Effector CD4-positive, alpha-beta T cell (primary cell): ENCODE data around the gene BRMS1.
"Not testable (repeated sequence)": the region's sequence is repeated elsewhere in the genome, so short reads cannot be mapped to it uniquely, and the experiment has no call there.

Source experiments
- DNase-seq: peaks from one replicate; pipeline ENCODE4 v3.0.0-alpha.2; 2020
- total RNA-seq: gene quantifications from one replicate; lab custom pipeline; 2026; lab: John Stamatoyannopoulos, UW

BRMS1 gene, protein sequence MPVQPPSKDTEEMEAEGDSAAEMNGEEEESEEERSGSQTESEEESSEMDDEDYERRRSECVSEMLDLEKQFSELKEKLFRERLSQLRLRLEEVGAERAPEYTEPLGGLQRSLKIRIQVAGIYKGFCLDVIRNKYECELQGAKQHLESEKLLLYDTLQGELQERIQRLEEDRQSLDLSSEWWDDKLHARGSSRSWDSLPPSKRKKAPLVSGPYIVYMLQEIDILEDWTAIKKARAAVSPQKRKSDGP
- 57.8 reads per million, percentile 71 among the genes with 10 or more reads in this experiment for total RNA-seq

DNA sequence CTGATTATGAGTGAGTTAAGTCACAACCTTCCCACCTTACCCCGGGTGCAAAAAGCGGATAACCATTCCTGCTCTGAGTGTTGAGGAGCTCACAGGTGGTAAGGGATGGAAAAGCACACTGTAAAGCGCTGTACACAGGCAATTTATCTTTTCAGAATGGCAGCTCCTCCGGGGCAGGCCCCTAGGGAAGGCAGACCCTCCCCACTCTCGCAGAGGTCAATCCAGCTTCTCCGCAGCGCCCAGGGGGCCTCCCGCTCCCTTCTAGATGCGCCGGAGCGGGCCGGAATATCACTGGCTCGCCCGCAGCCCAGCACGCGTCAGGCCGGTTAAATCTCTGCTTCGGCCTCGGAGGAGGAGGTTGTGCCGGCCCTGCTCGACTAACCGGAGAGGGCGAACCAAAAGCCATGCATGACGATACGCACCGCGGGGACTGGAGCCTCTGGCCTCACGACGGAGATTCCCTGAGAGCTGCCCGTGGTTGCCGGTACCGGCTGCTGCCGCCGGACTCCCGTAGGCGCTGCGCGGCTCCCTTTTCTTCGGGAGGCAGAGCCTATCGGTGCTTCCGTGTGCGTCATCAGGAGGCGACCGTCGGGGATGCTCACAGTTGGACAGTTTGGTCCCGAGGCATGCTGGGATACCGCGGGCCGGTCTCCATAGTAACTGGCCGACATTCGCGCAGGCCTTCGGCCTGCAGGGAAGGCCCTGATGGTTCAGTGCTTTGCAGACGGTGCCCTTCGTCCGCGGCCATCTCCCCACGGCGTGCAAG is at the start of gene BRMS1:
Gene BRMS1, minus strand, starts transcription at position 555 of the 766 bp plus-strand sequence. CDS start 2,870 bp downstream, outside the sequence.
- peak; percentile 99 for DNase-seq

DNA sequence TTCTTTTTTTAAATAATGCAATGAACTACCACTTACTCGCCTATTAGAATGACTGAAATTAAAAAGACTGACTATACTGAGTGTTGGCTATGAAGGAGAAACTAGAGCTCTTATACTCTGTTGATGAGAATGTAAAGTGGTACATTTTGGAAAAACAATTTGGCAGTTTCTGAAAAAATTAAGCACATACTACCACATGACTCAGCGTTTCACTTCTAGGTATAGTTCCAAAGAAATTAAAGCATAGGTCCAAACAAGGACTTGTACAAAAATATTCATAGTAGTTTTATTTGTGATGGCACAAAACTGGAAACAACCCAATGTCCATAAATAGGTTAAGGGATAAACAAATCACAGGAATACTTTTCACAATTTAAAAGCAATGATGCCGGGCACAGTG is 49.0 kb upstream of the BRMS1 start:
- DNase-seq = no peak

DNA sequence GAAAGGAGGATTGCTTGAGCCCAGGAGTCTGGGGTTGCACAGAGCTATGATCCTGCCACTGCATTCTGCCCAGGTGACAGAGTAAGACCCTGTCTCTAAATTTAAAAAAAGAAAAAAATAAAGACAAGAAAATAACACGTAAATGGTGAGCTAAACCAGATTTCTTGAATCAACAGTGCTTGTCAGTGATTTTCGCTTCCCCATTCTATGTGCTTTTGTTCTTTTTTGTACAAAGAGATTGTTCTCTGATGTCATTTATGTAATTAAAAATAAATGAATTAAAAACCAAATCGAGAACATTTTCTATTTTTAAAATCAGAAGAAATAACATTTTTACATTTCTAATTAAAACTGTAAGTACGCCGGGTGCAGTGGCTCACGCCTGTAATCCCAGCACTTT is 46.4 kb upstream of the BRMS1 start:
- DNase-seq = no peak

DNA sequence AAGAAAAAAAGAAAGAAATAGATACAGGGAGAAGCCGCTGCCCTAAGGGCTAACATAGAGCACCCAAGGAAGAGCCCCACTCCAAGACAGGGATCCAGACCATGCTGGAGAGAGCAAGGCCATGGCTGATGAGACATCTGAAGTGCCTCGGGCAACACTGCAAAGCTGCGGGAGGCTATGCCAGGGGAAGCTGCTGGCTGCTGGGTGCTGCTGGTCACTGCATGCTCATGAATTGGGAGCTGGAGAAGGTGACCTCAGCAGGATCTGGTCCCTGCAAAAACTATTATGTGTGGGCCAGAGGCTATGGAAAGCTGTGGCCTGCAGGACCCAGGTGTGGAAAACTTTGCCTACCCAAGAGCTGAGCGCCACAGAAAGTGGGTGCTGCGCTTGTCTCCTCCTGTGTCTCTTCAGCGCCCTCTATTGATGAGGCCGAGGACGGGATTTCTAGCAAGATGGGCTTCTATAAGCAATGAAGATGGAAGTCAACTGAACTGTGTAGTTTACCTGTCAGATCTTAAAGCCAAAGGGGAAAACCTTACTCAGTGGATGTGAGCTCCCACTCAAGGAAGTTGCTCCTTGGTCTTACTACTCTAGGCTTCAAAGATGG is 44.0 kb upstream of the BRMS1 start:
- DNase-seq = peak; percentile 62

DNA sequence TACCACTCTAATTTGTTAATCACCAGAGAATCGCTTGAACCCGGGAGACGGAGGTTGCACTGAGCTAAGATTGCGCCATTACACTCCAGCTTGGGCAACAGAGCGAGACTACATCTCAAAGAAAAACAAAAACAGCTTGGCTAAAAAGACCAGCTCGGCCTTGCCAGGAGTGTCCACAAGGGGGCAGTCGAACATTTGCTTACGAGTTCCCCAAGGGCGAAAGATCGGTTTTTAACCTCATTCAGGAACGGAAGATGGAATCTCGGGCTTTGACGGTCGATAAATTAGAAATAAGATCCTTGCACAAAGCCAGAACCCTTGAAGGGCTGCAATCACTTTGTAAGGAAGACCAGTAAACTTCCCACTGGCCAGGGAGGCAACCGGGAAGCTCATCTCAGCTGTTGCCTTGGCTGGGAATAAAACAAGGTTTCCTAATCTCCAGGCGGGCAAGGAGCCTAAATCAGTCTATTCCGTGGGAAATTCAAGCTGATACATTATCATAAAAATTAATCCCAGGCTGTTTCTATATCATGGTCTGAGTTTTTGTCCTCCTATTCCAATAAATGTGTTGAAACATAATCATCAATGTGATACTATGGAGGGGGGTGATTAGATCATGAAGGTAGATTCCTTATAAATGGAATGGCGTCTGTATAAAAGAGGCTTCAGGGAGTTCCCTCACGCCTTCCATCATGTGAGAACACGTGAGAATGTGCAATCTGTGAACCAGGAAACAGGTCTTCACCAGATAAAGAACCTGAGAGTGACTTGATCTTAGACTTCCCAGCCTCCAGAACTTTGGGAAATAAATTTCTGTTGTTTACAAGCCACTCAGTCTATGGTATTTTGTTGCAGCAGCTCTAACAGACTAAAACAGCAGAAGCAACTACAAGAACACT is 41.5 kb upstream of the BRMS1 start:
- peak; percentile 79 for DNase-seq

DNA sequence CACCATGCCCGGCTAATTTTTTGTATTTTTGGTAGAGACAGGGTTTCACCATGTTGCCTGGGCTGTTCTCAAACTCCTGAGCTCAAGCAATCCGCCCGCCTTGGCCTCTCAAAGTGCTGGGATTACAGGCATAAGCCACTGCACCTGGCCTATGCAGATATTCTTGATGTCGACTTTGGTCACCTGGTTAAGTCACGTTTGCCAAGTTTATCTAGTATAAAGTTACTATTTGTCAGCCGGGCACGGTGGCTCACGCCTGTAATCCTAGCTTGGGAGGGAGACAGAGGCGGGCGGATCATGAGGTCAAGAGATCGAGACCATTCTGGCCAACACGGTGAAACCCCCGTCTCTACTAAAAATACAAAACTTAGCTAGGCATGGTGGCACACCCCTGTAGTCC is 39.4 kb upstream of the BRMS1 start:
- not testable (repeated sequence) for DNase-seq

DNA sequence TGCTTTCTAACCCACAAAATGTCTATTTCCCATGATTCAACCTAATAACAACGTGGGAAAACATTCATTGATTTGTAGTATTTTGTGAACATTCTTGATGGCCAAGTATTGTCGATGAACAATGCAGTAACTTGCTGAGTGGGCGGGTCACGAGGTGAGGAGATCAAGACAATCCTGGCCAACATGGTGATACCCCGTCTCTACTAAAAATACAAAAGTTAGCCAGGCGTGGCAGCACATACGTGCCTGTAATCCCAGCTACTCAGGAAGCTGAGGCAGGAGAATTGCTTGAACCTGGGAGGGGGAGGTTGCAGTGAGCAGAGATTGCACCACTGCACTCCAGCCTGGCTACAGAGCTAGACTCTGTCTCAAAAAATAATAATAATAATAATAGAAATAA is 35.4 kb upstream of the BRMS1 start:
- DNase-seq = not testable (repeated sequence)

DNA sequence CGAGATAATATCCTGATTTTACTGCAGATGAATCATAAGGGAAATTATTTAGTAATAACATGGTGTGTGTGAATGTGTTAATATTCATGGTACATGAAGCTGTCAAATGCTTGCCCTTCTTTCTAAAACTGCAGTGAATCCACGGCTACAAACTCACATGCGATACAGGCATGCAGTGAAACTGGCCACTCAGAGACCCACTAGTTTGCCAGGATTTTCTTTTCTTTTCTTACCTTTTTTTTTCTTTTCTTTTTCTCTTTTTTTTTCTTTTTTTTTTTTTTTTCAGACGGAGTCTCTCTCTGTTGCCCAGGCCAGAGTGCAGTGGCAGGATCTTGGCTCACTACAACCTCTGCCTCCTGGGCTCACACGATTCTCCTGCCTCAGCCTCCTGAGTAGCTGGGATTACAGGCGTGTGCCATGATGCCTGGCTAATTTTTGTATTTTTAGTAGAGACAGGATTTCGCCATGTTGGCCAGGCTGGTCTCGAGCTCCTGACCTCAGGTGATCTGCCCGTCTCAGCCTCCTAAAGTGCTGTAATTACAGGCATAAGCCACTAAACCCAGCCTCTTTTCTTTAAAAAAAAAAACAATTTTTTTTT is 28.9 kb upstream of the BRMS1 start:
- DNase-seq = not testable (repeated sequence)

DNA sequence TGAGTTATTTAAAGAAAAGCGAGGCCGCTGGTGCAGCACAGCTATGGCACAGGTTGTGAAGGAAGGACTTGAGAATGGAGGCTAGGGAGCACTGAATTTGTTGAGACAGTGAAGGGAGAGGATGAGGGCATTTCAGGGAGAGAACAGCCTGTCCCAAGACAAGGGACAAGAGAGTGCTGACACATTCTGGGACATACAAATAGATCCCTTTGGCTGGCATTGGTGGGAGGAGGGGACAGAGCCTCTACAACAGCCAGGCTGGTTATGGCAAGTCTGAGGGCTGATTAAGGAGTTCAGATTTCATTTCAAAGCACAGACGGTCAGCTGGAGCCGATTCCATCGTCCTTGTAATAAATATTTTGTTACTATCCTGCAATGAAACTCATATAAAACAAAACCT is 28.4 kb upstream of the BRMS1 start:
- DNase-seq = no peak

DNA sequence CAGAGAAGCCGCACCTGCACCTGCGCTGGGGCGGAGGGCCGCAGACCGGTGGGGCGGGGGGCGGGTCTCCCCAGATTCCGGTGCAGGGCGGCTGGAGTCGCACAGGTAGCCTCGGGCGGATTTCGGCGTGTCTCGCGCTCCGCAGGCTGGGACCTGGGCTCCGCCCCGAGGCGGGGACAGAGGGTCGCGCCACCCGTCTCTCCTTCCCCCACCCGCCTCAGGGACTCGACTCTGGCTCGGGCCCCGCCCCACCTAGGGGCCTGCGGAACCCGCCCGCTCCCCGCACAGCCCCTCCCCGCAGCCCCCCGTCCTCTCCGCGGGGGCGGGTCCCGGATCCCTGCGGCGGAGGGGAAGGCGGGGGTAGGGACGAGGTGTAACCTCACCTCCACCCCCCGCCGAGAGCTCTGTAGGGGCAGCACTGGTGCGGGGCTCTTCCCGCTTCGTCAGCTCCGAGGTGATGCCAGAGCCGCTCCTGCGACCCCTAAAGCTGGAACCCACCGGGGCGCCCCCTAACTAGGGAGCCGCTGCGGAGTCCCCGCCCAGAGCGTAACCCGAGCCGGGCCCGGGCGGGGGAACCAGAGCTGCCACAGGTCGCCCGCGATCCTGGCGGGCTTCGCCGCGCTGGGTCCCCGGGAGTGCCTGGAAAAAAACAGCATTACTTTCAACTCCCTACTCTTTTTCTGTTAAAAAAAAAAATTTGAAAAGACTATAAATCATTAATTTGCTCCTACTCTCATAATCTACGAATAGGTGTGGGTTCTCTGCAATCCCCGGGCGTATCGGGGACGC is 26.9 kb upstream of the BRMS1 start, which contains the start of gene SLC29A2:
Gene SLC29A2, minus strand, starts transcription at position 134 of the 789 bp plus-strand sequence. CDS start 169 bp downstream, outside the sequence.
- peak; percentile 63 for DNase-seq

DNA sequence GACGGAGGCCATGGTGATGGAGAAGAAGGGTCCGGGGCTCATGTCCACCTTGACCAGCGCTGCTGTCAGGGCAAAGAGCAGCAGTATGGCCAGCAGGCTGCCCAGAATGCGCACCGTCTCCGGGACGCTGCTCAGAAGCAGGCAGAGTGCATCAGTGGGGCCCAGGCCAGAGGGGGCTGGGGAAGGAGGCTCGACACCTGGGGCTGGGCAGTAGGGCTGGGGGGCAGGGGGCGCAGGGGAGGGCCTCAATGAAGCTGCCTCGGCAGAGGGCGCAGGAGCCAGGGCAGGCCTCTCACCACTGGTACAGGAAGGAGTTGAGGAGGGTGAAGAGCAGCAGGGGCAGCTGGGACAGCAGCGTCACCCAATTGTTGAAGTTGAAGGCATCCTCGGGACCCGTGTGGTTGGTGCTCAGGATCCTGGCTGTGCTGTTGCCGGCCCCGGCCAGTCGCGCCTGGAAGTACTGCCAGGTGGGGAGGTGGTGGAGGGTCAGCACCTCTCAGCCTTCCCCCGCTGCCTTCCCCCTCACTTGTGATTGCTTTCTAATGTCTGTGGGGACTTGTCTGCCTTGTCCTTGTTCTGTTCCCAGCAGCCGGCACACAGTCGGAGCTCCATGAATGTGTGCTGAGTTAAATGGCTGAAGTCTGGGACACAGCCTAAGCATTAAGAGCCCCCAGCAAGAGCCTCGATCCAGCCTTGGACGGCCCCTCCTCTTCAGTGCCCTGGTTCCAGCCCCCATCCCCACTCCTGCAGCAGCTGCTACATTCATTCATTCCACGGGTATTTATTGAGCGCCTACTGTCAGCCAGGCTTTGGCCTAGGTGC is 24.4 kb upstream of the BRMS1 start:
- DNase-seq = no peak

DNA sequence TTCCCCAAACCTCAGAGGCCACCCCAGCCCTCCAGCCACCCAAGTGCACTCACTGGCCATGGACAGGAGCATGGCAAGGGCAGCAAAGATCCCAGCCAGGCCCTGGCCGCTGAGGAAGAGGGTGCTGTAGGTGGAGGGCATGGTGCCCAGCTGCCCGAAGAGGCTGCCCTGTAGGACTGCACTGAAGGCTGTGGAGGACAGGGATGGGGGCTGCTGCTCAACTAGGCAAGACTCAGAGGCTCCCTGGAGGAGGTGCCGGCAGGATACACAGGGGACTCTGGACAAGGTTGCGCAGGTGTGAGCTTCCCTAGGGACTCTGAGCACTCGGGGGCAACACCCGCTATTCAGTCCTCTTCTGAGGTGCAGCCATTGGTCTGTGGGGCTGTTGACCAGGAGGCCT is 23.6 kb upstream of the BRMS1 start:
- no peak for DNase-seq

DNA sequence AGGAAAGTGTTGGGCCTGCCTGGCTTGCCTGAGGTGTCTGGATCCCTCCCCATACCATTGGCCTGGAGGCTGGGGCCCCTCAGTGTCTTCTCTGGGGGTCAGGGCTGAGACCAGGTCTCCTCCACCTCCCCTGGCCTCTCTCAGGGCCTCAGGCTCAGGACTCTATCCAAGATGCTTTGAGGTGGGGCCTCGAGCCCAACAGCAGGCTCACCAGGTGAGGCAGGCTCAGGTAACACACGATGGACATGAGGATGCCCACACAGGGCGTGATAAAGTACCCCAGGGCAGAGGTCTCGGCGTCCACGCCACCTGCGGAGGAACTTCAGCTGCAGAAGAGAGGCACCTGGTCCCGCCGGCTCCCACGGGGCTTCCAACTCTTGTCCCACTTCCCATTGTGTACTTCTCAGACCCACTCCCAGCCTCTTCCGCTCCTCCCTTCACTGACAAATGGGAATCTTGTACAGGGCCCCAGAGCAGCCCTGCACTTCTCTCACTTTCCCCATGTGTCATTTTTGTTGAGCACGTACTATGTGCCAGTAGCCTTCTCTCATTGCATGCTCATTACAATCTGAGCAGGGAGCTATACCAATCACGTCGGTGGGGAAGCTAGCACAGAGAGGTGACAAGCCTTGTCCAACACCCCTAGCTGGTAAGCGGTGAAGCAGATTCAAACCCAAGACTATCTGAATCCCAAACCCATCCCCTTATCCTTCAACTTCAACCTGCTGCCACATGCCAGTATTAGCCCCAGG is 22.8 kb upstream of the BRMS1 start:
- DNase-seq = no peak

DNA sequence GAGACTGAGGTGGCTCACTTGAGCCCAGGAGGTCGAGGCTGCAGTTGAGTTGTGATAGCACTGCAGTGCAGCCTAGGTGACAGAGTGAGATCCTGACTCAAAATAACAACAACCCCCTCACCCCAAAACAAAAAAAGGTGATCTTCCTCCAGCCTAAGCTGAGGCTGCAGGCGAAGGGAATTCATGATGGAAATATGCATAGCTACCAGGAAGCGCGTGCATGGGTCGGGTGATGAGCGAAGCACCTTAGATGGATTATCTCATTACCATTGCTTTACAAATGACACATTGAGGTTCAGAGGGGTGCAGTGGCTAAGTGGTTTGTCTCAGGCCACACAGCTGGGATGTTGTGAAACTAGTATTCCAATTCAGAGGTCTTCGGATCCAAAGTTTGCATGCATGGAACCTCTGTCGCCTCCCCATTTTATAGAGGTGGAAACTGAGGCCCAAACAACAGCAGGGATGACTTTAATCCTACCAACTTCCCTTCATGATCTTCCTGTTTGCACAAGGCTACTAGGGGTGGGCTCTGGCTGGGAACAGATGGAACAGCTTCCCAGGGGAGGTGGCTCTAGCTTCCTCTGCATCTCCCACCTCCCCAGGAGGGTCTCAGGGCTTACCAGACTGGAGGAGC is 22.1 kb upstream of the BRMS1 start:
- no peak for DNase-seq

DNA sequence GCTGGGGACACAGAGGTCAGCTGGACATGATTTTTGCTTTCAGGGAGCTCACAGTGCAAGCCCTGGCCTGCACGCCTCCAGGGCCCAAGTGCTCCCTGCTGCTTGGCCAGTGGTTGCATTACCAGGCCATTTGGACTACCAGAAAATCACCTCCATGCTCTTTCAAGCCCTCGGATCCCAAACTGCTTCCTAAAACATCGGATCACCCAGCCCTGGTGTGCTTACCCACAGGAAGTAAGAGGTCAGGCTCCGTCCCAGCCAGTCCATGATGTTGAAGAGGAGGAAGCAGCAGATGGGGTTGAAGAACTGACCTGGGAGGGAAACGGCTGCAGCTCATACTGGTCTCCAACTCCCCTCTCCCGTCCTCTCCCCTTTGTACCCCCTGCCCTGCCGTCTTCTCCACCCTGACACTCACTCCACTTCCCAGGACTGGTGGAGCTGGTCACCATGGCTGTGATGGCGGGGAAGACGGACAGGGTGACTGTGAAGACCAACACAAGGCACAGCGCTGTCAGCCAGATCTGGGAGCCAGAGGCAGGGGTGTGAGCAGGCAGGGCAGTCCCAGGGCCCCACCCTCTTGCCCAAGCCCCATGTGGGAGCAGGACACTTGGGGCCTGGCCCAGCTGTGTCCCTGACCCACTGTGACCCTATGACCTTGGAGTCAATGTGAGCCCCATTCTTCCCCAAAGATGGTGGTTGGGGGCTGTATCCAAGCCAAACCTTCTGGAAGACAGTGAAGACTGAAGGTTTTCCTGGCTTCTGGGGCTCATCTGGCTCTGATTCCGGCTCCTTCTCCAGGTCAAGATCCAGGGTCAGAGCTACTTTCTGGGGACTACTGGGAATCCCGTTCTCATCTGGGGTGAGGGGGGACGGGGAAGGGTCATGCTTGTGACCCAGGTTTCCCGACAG is 21.1 kb upstream of the BRMS1 start:
- DNase-seq = no peak

DNA sequence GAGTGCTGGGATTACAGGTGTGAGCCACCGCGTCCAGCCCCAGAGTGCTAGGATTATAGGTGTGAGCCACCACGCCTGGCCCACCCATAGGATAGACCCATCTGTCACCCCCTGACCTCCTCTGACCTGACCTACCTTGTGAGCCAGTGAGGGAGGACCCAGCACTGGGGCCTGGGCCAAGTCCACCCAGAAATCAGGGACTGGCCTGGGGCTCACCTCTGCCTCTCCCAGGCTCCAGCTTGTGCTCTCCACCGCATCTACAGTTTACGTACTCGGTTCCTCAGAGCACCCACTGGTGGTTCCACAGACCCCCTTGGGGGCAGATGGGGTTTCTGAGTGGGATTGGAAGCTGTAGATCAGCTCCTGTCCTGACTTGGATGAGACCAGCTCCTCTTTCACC is 20.3 kb upstream of the BRMS1 start:
- no peak for DNase-seq

DNA sequence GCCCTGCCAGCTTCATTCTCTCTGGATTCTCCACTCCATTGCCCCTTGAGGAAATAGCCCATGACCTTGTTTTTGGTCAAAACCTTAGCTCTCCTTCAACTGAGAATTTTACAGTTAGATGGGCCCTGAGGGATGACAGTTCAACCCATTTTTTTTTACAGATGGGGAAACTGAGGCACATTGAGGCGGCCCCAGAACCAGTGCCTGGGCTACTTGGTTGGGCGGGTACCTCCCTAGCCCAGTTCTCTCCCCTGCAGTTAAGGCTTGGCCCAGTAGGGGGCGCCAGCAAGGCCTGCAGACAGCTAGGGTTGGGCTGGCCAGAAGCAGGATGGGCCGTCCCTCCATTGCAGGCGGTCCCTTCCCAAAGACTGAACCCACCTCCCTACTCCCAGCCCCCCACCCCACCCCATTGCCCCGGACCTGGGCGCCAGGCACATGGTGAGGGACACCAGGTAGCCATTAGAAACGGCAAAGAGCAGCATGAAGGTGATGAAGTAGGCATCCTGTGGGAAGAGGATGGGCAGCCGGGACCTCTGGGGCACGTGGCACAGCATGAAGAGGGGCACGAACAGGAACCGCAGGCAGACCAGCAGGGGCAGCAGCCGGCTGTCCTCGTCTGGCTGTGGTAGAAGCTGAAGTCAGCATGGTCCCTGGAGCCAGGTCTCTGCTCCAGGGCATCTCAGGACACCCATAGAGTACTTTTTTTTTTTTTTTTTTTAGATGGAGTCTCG is 19.1 kb upstream of the BRMS1 start:
- DNase-seq = peak; percentile 51
